GM19025 (cell line): ENCODE data around the gene USP7.

Source experiments
- ATAC-seq: cut with Tn5 transposase; IDR thresholded peaks from one replicate; pipeline ENCODE4 v1.9.1; 2021; ENCODE audit warnings: mild to moderate bottlenecking, low read depth, moderate library complexity; ENCODE audit not compliant: unreplicated experiment

Gene USP7

DNA sequence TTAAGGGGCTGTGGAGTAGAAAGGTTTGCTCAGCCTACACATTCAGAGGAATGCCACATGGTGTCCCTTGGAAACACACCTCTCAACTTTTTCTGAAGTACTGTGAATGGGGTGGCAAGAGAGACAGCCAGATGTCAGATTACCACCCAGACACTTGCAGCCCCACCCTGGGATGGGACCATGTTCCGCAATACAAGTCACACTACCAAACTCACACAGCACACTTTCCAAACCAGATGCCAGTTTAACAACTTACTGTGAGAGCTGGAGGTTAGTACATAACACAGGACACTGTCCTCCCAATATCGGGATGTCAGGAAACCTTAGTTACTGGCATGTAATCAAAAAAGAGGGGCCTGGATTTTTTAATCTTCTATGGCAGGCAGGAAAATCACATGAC is 7.9 kb downstream of the USP7 start:
- ATAC-seq = no peak

DNA sequence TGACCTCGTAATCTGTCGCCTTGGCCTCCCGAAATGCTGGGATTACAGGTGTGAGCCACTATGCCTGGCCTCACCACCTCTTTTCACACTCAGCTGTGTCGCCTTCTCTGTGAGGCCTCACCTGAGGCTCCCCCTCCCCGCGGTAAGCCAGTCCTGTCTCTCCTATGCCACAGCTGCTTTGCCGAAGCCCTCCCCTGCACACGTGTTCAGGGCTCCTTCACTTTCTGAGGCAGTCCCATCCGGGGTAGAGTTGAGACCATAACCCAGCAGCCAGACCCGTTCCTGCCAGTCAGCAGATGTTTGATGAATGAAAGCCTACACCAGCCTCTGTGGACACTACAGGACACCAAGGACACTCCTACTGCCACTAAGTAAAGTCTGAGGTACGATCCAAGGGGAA is 10.6 kb downstream of the USP7 start:
- ATAC-seq = no peak

DNA sequence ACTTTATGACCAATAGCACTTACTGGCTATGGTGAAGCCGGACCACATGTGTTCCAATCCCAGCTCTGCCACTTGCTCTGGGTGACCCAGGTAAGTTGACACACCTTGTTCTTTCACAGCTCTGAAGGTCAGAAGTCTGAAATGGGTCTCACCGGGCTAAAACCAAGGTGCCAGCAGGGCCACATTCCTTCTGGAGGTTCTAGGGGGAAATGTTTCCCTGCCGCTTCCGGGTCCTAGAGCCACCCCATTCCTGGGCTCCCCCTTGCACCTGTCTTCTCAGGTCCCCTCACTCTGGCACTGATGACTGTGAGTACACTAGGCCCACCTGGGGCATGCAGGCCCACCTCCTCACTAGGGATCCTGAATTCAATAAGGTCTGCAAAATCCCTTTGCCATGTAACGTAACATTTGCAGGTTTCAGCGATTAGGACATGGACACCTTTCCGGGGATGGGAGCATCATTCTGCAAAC is 11.4 kb downstream of the USP7 start:
- no peak for ATAC-seq

DNA sequence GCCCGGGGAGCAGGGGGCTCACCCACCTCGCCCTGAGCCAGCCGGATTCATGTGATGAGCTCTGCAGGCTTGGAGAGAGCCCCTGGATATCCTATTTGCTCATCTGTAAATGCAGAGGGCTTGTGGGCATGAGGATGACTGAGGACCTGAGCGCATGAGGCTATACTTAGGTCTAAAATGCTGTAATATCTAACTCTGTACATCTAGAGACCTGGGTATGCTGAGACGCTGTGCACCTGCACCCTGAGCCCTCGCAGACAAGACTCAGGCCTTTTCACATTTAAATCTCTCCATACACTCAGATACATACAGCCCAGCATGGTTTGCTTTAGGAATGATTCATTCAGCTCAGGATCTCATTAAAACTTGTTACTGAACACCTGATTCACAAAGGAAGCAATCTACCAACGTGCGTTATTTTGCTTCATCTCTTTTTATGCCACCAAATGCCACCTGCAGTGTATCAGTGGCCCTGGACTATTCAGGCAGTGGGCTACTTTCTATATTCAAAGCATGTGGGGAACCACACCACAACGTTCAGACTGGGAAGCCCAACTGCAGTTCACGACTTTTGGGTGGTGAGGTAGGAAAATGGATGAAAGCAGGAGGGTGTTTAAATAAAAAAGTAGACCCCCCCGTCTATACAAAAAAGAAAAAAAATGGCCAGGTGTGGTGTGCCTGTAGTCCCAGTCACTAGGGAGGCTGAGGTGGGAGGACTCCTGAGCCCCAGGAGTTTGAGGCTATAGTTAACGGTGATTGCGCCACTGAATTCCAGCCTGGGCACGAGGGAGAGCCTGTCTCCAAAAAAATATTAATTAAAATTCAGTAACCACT is 12.0 kb downstream of the USP7 start:
- ATAC-seq = no peak

DNA sequence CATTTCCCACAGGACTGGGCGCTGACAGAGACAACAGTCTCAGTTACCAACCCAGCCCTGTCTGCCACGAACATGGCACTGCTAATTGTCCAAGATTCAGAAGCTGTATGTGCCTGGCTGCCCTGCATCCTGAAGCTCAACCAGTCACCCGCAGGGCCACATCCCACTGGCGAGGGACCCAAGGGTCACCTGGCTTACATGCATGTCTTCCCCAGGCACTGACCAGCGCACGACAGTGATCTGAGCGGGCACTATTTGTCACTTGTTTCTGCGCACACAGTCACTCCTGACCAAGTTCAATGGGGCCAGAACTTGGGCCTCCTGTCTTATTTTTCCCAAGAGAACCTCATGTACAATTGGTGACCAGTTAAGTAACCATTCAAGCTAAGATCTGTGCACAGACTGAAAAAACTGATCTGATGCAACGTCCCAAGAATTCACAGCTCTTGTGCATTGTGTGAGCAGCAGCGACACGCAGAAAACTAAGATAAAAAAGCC is 13.1 kb downstream of the USP7 start:
- no peak for ATAC-seq

- no peak for ATAC-seq
Observed at GRCh38 chr16:8949536-8950418, 13.9 kb downstream of the USP7 start.

DNA sequence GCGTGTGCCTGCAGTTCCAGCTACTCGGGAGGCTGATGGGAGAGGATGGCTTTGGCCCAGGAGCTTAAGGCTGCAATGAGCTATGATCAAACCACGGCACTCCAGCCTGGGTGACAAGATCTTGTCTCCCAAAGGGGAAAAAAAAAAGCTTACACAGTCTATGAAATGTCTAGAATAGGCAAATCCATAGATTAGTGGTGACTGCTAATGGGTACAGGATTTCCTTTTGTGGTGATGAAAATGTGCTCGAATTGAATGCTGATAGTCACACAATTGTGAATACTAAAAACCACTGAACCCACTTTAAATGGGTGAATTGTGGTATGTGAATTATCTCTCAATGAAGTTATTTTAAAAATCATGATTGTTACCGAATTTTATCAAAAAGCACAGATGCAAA is 14.9 kb downstream of the USP7 start:
- ATAC-seq = no peak

DNA sequence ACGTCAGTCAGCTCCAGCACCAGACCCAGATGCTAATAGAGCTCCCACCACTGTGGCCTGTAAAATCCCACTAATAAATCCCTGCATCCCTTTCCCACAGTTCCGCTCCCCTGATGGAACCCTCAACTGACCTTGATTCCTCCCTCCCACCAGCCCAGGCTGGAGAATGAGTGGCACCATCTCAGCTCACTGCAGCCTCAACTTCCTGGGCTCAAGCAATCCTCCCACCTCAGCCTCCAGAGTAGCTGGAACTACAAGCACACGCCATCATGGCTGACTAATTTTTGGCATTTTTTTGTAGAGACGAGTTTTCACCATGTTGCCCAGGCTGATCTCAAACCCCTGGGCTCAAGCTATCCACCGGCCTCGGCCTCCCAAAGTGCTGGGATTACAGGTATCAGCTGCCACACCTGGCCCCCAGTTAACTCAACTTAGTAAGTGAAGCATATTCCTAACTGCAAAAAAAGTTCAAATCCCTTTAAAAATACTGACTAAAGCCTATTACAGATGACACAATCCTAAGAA is 15.6 kb downstream of the USP7 start:
- no peak for ATAC-seq

DNA sequence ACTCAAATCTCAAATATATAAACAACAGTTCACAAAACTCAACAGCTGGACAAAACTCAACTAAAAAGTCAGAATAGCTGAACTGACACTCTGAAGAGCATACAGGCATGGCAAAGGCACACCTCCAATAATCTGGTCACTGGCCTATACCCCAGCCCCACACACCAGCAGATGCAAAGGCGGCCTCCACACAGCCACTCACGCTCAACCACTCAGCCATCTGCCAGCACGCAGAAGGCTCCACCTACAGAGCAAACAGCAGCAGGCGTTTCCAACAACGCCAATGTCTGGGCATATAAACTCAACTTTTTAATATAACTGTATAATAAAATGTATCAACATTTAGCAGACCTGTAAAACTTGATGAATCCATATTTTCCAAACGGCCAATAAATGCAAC is 17.2 kb downstream of the USP7 start:
- ATAC-seq = no peak

GRCh38 chr16:8945626-8946296 is 17.9 kb downstream of the USP7 start:
- no peak for ATAC-seq

DNA sequence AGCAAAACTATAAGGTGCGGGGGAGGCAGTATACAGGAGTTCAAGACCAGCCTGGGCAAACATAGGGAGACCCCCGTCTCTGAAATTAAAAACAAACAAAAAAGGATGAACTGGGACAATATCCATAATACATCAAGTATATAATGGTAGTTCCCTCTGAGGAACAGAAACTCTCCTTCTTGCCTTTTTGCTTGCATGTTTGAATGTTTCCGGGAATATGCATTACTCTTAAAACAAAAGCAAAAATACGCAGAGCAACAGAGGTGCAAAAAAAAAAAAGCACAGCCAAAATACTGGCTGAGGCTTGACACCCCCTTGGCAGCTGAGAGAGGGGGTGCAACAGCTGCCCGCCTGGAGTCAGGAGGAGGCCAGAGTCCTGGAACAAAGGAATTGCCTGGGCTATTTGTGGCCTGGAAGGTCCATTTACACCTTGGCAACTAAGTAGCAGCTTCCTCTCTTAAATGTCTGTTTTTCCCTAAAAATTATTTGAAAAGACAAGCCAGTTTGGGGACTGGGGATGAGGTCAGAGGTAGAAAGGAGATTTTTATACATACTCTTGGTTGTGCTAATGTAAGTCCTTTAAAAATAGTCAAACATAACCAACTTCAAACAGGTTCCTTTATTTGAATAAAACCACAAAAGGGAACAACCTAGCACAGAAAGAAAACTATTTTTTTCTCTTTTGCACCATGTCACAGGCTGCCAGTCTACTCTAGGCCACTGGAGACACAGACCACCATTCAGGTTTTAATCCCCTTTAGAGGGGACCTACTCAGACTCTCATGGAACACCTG is 19.5 kb downstream of the USP7 start:
- peak; percentile 65 for ATAC-seq

- no peak for ATAC-seq
Observed at GRCh38 chr16:8943001-8943763, 20.5 kb downstream of the USP7 start.

DNA sequence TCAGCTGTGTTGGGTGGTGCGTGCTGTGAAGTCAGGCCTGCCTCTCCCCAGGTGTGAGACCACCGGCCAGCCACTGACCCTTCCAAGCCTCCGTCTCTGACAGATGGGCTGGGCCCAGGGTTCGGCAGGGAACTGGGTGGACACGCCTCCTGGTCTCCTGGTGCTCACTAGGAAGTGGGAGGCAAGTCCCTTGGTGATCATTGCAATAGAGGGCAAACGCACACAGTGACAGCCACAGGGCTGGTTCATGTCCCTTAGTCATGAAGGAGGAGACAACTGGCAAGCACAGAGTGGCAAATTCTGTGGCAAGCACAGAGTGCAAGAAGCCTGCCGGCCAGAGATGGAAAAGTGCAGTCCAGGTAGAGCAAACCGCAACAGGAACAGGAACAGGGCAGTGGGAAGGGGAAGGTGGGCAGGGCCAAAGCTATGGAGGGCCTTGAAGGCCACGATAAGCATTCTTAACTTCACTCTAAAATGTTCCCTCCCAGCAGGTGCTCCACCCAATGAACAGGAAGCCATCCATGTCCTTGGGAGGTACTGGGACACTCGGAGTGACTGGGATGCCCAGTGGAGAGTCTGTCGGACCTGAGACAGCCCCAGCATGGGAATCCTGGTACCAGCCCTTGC is 21.9 kb downstream of the USP7 start:
- ATAC-seq = no peak

DNA sequence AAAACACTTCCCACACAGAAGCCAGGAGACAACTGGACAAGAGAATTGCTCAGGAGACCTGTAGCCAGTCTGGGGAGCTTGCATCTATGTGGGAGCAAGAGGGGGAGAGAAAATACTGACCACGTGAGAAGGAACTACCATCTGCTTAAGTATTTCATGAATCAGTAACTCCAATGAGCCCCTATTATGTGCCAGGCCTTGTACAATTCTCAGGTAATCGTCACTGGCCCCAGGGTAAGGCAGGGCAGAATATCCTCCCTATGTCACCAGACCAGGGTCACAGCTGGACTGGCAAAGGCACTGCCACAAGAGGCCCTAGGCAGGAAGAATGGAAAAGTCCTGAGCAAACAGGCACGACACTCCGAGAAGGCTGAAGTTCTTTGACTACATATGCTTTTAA is 25.9 kb downstream of the USP7 start:
- no peak for ATAC-seq

DNA sequence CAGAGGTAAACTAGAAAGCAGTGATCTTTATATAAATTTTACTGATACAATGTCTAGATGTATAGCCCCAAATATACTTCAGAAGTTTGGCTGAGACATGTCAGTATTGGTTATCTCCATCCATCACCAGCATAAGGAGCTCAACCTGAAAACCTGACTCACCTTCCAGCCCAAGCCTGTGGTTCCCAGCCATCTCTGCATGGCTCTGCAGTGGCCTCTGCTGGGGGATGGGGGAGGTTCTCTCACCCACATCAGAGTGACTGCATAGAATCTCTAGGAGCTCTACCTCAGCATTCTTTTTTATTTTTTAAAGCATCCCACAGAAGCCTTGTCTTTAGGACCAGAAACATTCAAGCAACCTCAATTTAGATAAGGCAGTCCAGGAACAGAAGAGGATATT is 27.3 kb downstream of the USP7 start:
- peak; percentile 75 for ATAC-seq

- ATAC-seq = peak; percentile 37
Observed at GRCh38 chr16:8935989-8936388, 27.7 kb downstream of the USP7 start.

DNA sequence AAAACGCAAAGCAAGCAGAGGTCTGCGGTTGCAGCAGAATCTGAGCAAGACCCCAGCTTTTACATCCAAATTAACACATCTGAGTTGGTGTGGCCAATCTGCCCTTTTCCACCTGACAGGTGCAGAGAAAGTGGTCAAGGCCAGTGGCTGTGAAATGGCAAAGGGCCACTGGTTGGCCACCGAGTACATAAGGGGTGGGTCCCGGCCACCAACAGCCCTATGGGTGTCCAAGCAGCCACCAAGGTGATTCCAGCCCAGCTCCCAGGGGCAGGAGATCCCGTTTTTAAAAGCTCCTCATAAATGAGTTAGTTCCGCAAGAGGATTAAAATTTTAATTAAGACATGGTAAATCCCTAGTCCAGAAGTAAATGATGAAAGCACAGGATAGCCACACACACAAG is 29.1 kb downstream of the USP7 start:
- ATAC-seq = no peak

DNA sequence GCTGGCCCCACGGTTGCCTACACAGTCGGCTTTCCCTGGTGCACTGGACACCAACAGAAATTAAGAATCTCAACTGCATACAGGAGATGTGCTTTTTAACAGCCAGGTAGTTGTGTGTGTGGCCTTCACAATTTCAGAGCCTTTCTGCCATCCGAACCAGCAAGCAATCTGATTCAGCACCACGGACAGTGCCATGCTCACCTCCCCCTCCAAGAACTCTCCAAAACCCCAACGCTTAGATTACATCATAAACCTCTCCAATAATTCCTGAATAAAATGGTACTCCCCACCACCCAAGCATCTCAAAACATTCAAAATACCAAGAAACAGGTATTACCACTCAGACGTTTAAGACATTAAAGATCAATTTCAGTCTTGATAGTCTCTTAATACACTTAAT is 31.8 kb downstream of the USP7 start:
- no peak for ATAC-seq
